ENCODE data around the gene ARSB. TPM values are rescaled to one million over a fixed set of nuclear protein-coding genes. Genes with fewer than 3 reads are reported as not detected.

Gene ARSB
- total RNA-seq, 1 experiment from 2014 or later: 11.4 TPM

DNA sequence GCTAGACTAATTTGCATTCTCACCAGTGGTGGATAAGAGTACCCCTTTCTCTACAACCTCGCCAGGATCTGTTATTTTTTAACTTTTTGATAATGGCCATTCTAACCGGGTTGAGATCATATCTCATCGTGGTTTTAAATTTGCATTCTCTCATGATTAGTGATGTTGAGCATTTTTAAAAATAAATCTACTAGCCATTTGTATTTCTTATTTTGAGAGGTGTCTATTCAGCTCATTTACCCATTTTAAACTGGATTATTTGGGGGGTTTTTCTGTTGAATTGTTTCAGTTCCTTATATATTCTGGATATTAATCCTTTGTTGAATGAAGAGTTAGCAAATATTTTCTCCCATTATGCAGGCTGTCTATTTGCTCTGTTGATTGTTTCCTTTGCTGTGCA is 139.6 kb downstream of the ARSB start:
- Histone ChIP-seq H3K14ac (ENCODE audit: insufficient read depth, low read length) (no peak overlapping the region), H2AK5ac (ENCODE audit: insufficient read length, low read length) (no peak overlapping the region), H3K27ac (ENCODE audit: insufficient read length, low read depth, low read length) (no peak overlapping the region), H2BK12ac (ENCODE audit: insufficient read length, low read depth, low read length) (no peak overlapping the region), H2BK120ac (ENCODE audit: low read depth, low read length, poor library complexity, severe bottlenecking) (no peak overlapping the region), H3K79me1 (ENCODE audit: insufficient read depth, low read depth, low read length, poor library complexity, severe bottlenecking) (no peaks in the 10 kb centered on the region), H3K23me2 (ENCODE audit: insufficient read length, low read depth, low read length, poor library complexity, severe bottlenecking) (no peaks in the 10 kb centered on the region), H3K9ac (ENCODE audit: extremely low read depth, insufficient read length, low read length) (no peak overlapping the region), H3K9me3 (ENCODE audit: control insufficient read depth, low read depth, low read length) (no peaks in the 10 kb centered on the region), H4K20me1 (ENCODE audit: control insufficient read depth, insufficient read depth, insufficient read length) (no peaks in the 10 kb centered on the region), H3K27me3 (ENCODE audit: insufficient read depth, low read length) (no peaks in the 10 kb centered on the region), H3K18ac (ENCODE audit: insufficient read length, low read depth, low read length) (no peak overlapping the region), H3T11ph (ENCODE audit: low read length) (no peak overlapping the region), H4K5ac (ENCODE audit: insufficient read length, low read depth, low read length) (no peak overlapping the region), H2BK15ac (ENCODE audit: low read depth, low read length) (no peak overlapping the region), H3K4me2 (ENCODE audit: insufficient read depth, insufficient read length, low read length) (no peak overlapping the region), H2AFZ (ENCODE audit: low read length) (no peak overlapping the region), H3K4ac (ENCODE audit: low read depth, low read length) (no peak overlapping the region), H2BK5ac (ENCODE audit: insufficient read length, low read length) (no peak overlapping the region), H3K4me1 (ENCODE audit: insufficient read depth, low read length) (no peaks in the 10 kb centered on the region), H4K91ac (ENCODE audit: insufficient read length, low read depth, low read length) (no peak overlapping the region), H3K56ac (ENCODE audit: insufficient read length, low read depth, low read length) (no peak overlapping the region), H3K79me2 (ENCODE audit: insufficient read depth, low read length) (no peaks in the 10 kb centered on the region), H3K23ac (ENCODE audit: insufficient read length, low read depth, low read length) (no peak overlapping the region), H2BK20ac (ENCODE audit: low read depth, low read length, poor library complexity, severe bottlenecking) (no peak overlapping the region), H4K8ac (replicated peaks; ENCODE audit: insufficient read length, low read depth, low read length) (no peak overlapping the region)
- Mint-ChIP-seq H3K4me3 (no peak overlapping the region), H3K36me3 (ENCODE audit: insufficient read depth in 1 of 3, low read depth in 3 of 3) (no peaks in the 10 kb centered on the region; a peak in 3 of 7 replicates), H3K4me1 (no peaks in the 10 kb centered on the region), H3K27me3 (ENCODE audit: low read depth) (0 out of 2 replicates have a peak, but pooled peaks cover 2% of the 10 kb centered on the region), H3K27ac (no peak overlapping the region), H3K9me3 (peaks cover under 1 to 13% of the 10 kb centered on the region in 2 experiments; a peak in 3 of 5 replicates)
- no CpG with 5 or more reads among the region's 3 CpGs for WGBS (ENCODE audit: extremely low coverage, insufficient read length, low lambda C conversion rate)
- no peak for DNase-seq
- TF ChIP-seq, protein P1, sequence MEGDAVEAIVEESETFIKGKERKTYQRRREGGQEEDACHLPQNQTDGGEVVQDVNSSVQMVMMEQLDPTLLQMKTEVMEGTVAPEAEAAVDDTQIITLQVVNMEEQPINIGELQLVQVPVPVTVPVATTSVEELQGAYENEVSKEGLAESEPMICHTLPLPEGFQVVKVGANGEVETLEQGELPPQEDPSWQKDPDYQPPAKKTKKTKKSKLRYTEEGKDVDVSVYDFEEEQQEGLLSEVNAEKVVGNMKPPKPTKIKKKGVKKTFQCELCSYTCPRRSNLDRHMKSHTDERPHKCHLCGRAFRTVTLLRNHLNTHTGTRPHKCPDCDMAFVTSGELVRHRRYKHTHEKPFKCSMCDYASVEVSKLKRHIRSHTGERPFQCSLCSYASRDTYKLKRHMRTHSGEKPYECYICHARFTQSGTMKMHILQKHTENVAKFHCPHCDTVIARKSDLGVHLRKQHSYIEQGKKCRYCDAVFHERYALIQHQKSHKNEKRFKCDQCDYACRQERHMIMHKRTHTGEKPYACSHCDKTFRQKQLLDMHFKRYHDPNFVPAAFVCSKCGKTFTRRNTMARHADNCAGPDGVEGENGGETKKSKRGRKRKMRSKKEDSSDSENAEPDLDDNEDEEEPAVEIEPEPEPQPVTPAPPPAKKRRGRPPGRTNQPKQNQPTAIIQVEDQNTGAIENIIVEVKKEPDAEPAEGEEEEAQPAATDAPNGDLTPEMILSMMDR (conservative IDR thresholded peaks at IDR 0.05): no peak

Measured in H9 (cell line).